K562 (cell line): Measurements from ENCODE around the gene SCAPER. TPM values are rescaled to one million over a fixed set of nuclear protein-coding genes. Genes with fewer than 3 reads are reported as not detected.

Experiments used
- ATAC-seq: fragments of 200-7000 bp; cut with Tn5 transposase; 3 replicates; pipeline ENCODE4 v1.9.1; 2020; ENCODE audit warnings: moderate library complexity
- BruUV-seq: library from RNA; stranded (reverse); fragments of 400-500 nt; replicated peaks from 2 replicates; lab custom pipeline; 2021; lab: Mats Ljungman, UMichigan
- CTCF ChIA-PET: fragments of 300-600 bp; formaldehyde crosslinking; extraction: SDS; loops from one replicate; lab custom pipeline; 2021; ENCODE audit warnings: low intra/inter-chr PET ratio; lab: Yijun Ruan, JAX
- POLR2A ChIA-PET: fragments of 300-600, 350-650 bp; sonication (Branson Sonifier 250); formaldehyde crosslinking; extraction: SDS; loops from one replicate; lab custom pipeline; 2021; ENCODE audit warnings: antibody characterized with exemption, inconsistent platforms; lab: Yijun Ruan, JAX
- DNase-seq, 4 experiments: peaks; one replicate each; pipeline versions ENCODE4 v3.0.0 to v3.0.0-alpha.2; 2011 to 2018; ENCODE audit warnings: low spot score in 3 of 4, mixed read lengths in 3 of 4; ENCODE audit errors: extremely low read depth in 1 of 4
- FAIRE-seq: peaks from 2 replicates; lab custom pipeline; 2011; peaks lifted over from hg19 to GRCh38; lab: Jason Lieb, UNC
- H2AFZ ChIP-seq: 2 replicates; pipeline ENCODE4 v1.6.0; 2011; ENCODE audit warnings: low read depth, low read length, control low read depth, inconsistent platforms
- H3K27ac ChIP-seq: fragments of 200-600 bp; 3 replicates; pipeline ENCODE4 v1.8.0; 2011; ENCODE audit warnings: low read depth, mild to moderate bottlenecking, control low read depth, inconsistent platforms, low read length, moderate library complexity, mixed read lengths; ENCODE audit errors: extremely low read depth
- H3K27me3 ChIP-seq, 2 experiments: fragments of 300-600 bp in 1 of 2; 2 replicates in 1 of 2; 3 replicates in 1 of 2; pipeline versions ENCODE4 v1.6.0 to v1.8.0; 2011; ENCODE audit warnings: inconsistent platforms in 2 of 2, low read length in 2 of 2, mild to moderate bottlenecking in 1 of 2, mixed read lengths in 1 of 2, moderate library complexity in 1 of 2; ENCODE audit not compliant: control insufficient read depth in 2 of 2, insufficient read depth in 2 of 2
- H3K36me3 ChIP-seq: fragments of 300-600 bp; 3 replicates; pipeline ENCODE4 v1.8.0; 2011; ENCODE audit warnings: mild to moderate bottlenecking, low read length, inconsistent platforms; ENCODE audit not compliant: control insufficient read depth, insufficient read depth
- H3K4me1 ChIP-seq, 2 experiments: fragments of 200-600 bp in 1 of 2; replicated peaks in 1 of 2; 2 replicates in 1 of 2; 3 replicates in 1 of 2; pipeline versions ENCODE4 v1.5.1 to v1.8.0; 2011; ENCODE audit warnings: inconsistent platforms in 2 of 2, low read length in 2 of 2, mild to moderate bottlenecking in 1 of 2, mixed read lengths in 1 of 2, moderate library complexity in 1 of 2; ENCODE audit not compliant: control insufficient read depth in 2 of 2, insufficient read depth in 2 of 2
- H3K4me2 ChIP-seq: 2 replicates; pipeline ENCODE4 v1.6.1; 2011; ENCODE audit warnings: low read length, control low read depth, inconsistent platforms, mixed read lengths; ENCODE audit not compliant: insufficient read depth
- H3K4me3 ChIP-seq: fragments of 200-600 bp; sonication (generic), shearing (Covaris generic); 2 replicates; pipeline ENCODE4 v1.5.1; 2016; ENCODE audit warnings: control low read depth, inconsistent platforms
- H3K79me2 ChIP-seq: fragments of 200-600 bp; 3 replicates; pipeline ENCODE4 v1.8.0; 2011; ENCODE audit warnings: low read length, inconsistent platforms; ENCODE audit not compliant: control insufficient read depth, insufficient read depth
- H3K9ac ChIP-seq, 2 experiments: 2 replicates each; pipeline versions ENCODE4 v1.6.0 to v1.6.1; 2011; ENCODE audit warnings: low read depth in 2 of 2, low read length in 2 of 2, control low read depth in 1 of 2, inconsistent platforms in 1 of 2, mild to moderate bottlenecking in 1 of 2, mixed read lengths in 1 of 2; ENCODE audit not compliant: insufficient read depth in 1 of 2
- H3K9me1 ChIP-seq: one replicate; pipeline ENCODE4 v1.6.0; 2011; ENCODE audit warnings: inconsistent platforms, mild to moderate bottlenecking, low read length, moderate library complexity; ENCODE audit not compliant: control insufficient read depth, insufficient read depth
- H3K9me3 ChIP-seq: replicated peaks from 2 replicates; pipeline ENCODE4 v1.5.1; 2011; ENCODE audit warnings: low read depth, low read length, inconsistent platforms; ENCODE audit not compliant: control insufficient read depth, insufficient read depth
- H4K20me1 ChIP-seq: replicated peaks from 2 replicates; pipeline ENCODE4 v1.6.1; 2011; ENCODE audit warnings: low read length, inconsistent platforms, mixed read lengths; ENCODE audit not compliant: control insufficient read depth, insufficient read depth
- BCL6 ChIP-seq: fragments of 250-450 bp; sonication (Bioruptor Pico); IDR thresholded peaks from 2 replicates; pipeline ENCODE4 v1.4.0; 2020
- HOXB6 ChIP-seq: fragments of 250-450 bp; sonication (Bioruptor Pico); IDR thresholded peaks from 2 replicates; pipeline ENCODE4 v1.5.1; 2022; ENCODE audit warnings: mild to moderate bottlenecking, borderline replicate concordance
- KAT2B ChIP-seq: IDR thresholded peaks from one replicate; pipeline ENCODE4 v1.6.1; 2012; ENCODE audit warnings: low read depth, mild to moderate bottlenecking, control low read depth, inconsistent platforms, low read length, moderate library complexity
- NEUROD1 ChIP-seq: fragments of 150-350 bp; IDR thresholded peaks from 2 replicates; pipeline ENCODE4 v1.6.1; 2014; ENCODE audit warnings: borderline replicate concordance, low read length, low read depth; ENCODE audit not compliant: partially characterized antibody
- NRF1 ChIP-seq, 2 experiments: fragments of 450-650 bp; IDR thresholded peaks in 1 of 2; conservative IDR thresholded peaks in 1 of 2; 2 replicates each; pipeline ENCODE4 v1.6.1; 2014; ENCODE audit warnings: mild to moderate bottlenecking in 2 of 2
- PHTF2 ChIP-seq: fragments of 250-450 bp; sonication (Bioruptor Pico); IDR thresholded peaks from 2 replicates; pipeline ENCODE4 v1.5.0; 2021; ENCODE audit warnings: mild to moderate bottlenecking
- SIN3A ChIP-seq, 2 experiments: fragments of 150-350 bp in 1 of 2; IDR thresholded peaks; 2 replicates each; pipeline ENCODE4 v1.6.1; 2011 to 2016; ENCODE audit warnings: borderline replicate concordance in 2 of 2, low read depth in 2 of 2, low read length in 2 of 2, mild to moderate bottlenecking in 2 of 2, moderate library complexity in 2 of 2; ENCODE audit not compliant: control insufficient read depth in 1 of 2
- TSC22D4 ChIP-seq: fragments of 450-650 bp; IDR thresholded peaks from 2 replicates; pipeline ENCODE4 v1.6.1; 2016; ENCODE audit warnings: missing genetic modification characterization, missing biosample characterization, control low read depth
- XRCC5 ChIP-seq: fragments of 200-400 bp; formaldehyde crosslinking; IDR thresholded peaks from 2 replicates; pipeline ENCODE4 v1.6.1; 2017; ENCODE audit warnings: low read depth, mild to moderate bottlenecking, low read length
- ZFPM2 ChIP-seq: fragments of 250-450 bp; sonication (Bioruptor Pico); IDR thresholded peaks from 2 replicates; pipeline ENCODE4 v1.5.1; 2022; ENCODE audit warnings: mild to moderate bottlenecking
- ZKSCAN1 ChIP-seq: fragments of 150-350 bp; IDR thresholded peaks from 2 replicates; pipeline ENCODE4 v1.6.1; 2016; ENCODE audit warnings: low read depth, low read length
- ZNF780A ChIP-seq: fragments of 250-450 bp; sonication (Bioruptor Pico); IDR thresholded peaks from 2 replicates; pipeline ENCODE4 v1.5.0; 2021; ENCODE audit warnings: mild to moderate bottlenecking
- ZZZ3 ChIP-seq: fragments of 450-650 bp; IDR thresholded peaks from 2 replicates; pipeline ENCODE4 v1.6.1; 2016; ENCODE audit warnings: antibody characterized with exemption, mild to moderate bottlenecking, moderate library complexity
- WGBS: fragments of 100-300 bp; shearing (Covaris generic); methylation state at CpG from one replicate; pipeline ENCODE4 v1.1.6; 2016; ENCODE audit warnings: low coverage, mixed read lengths; ENCODE audit not compliant: insufficient coverage; ENCODE audit errors: missing lambda C conversion rate; 5-methylcytosine and 5-hydroxymethylcytosine counted together
- in situ Hi-C: fragments of 300-500 bp; cut with MboI; formaldehyde crosslinking; loops from 4 replicates; pipeline ENCODE4 v1.15.0; 2018; ENCODE audit warnings: inconsistent platforms, mixed read lengths
- intact Hi-C: fragments of 100-400 bp; cut with micrococcal nuclease; formaldehyde crosslinking; loops from 2 replicates; pipeline ENCODE4 v1.14.2; 2022
- polyA plus RNA-seq, 8 experiments: library from polyadenylated mRNA; depleted of rRNA in 4 of 8; stranded (reverse) in 5 of 8; unstranded in 3 of 8; fragments of >200 nt; fragmentation: Nextera tagmentation in 2 of 8; fragmentation: Illumina TruSeq in 1 of 8; extraction: Ambion mirVana in 2 of 8; extraction: Trizol in 1 of 8; gene quantifications; 2 replicates each; pipeline versions ENCODE4 v1.2.1 to v1.2.3, GENCODE V29; 2011 to 2014; ENCODE audit warnings: inconsistent platforms in 1 of 8, missing spikeins in 1 of 8
- total RNA-seq, 7 experiments: library from RNA; depleted of rRNA in 6 of 7; stranded (reverse); fragments of >200 nt in 6 of 7; fragmentation: Illumina TruSeq in 2 of 7; extraction: Trizol in 2 of 7; gene quantifications; 2 replicates each; pipeline versions ENCODE4 v1.2.1 to v1.2.3, GENCODE V29; 2011 to 2021; ENCODE audit warnings: low replicate concordance in 1 of 7

The SCAPER gene
- total and polyA plus RNA-seq, 9 of the 15 experiments (the other 6 are each of a cell fraction or from before 2014, with no cell fraction given) = 1.3 to 5.7 (median 3.2) TPM

DNA sequence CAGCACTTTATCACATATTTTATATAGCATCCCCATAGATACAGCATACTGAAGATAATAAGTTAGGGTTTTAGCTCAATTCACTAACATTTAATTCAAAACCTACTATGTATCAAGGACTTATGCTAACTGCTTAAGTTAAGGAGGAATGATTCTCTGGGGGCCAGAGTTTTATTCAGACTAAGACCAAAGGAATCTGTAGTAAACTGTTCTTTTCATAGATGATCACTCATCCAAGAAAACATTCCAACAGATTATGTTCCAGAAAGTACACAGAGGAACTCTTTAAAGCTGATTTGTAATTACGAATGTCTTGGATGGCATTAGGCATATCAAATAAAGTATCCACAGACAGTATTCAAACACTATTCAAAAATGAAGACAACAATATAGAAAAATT is 226.4 kb downstream of the SCAPER start:
- BruUV-seq = no TSS peak
- Histone ChIP-seq H2AFZ (no peak overlapping the region), H3K9ac (no peak overlapping the region)
- intact Hi-C loops = no loop called here
- in situ Hi-C loops = loop anchor here (5.0 kb wide), 1 partner anchor 266 kb away; no protein-coding TSS in a partner anchor
- no peak for DNase-seq
- TF ChIP-seq BCL6 (no peak), PHTF2 (no peak), NRF1 (conservative IDR thresholded peaks at IDR 0.05 in 1 of 2, IDR thresholded peaks at IDR 0.05 in 1 of 2) (no peak), ZZZ3 (no peak), HOXB6 (CRISPR knock-in tag) (no peak), ZNF780A (no peak)
- TF ChIP-seq, all 486 proteins: peak for 0
- H3K4me2 ChIP-seq = no peak overlapping the region
- no peaks in the 10 kb centered on the region for H3K9me1 ChIP-seq
- H3K36me3 ChIP-seq = no peaks in the 10 kb centered on the region
- H3K27ac ChIP-seq = no peak overlapping the region
- WGBS = 0% methylated on average over 1 of the region's 1 CpG
- POLR2A ChIA-PET = interaction anchor here (0.6 kb wide), 1 partner anchor 329 kb away, joined by 3 read pairs; no protein-coding TSS in a partner anchor
- no peaks in the 10 kb centered on the region for H3K9me3 ChIP-seq
- CTCF ChIA-PET = no interaction called here
- no peaks in the 10 kb centered on the region for H3K79me2 ChIP-seq
- no peaks in the 10 kb centered on the region for H3K4me1 ChIP-seq
- peaks cover 0 to 4% of the 10 kb centered on the region in 2 experiments; a peak in 1 of 5 replicates for H3K27me3 ChIP-seq
- H3K4me3 ChIP-seq = no peak overlapping the region
- no peaks in the 10 kb centered on the region for H4K20me1 ChIP-seq
- ATAC-seq (no peak), FAIRE-seq (no peak)

DNA sequence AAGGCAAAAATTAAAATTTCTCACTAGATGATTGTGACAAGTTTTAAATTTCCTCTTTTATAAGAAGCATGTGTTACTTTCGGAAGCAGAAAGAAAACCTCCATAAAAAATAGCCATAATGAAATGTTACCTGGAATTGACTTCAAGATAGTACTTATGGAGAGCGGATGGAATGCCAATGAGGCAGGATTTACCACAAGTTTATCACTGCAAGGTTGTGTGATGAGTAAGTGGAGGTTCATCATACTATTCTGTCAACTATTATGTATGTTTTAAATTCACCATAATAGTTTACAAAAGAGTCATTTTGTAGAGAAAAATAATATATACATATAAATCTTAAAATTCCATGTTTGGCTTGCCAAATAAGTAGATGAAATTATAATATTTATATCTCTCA is 230.3 kb downstream of the SCAPER start:
- Histone ChIP-seq H3K27me3 (no peaks in the 10 kb centered on the region; a peak in 1 of 5 replicates), H3K9ac (no peak overlapping the region), H4K20me1 (no peaks in the 10 kb centered on the region), H3K9me3 (no peaks in the 10 kb centered on the region), H3K27ac (no peak overlapping the region), H3K4me2 (no peak overlapping the region), H3K9me1 (no peaks in the 10 kb centered on the region), H3K4me3 (no peak overlapping the region), H3K4me1 (no peaks in the 10 kb centered on the region), H3K79me2 (no peaks in the 10 kb centered on the region), H2AFZ (no peak overlapping the region), H3K36me3 (no peaks in the 10 kb centered on the region)
- in situ Hi-C loops = loop anchor here (5.0 kb wide), 1 partner anchor 263 kb away; no protein-coding TSS in a partner anchor
- TF ChIP-seq TSC22D4 (tag) = no peak
- TF ChIP-seq ZKSCAN1 = no peak
- no peak for TF ChIP-seq SIN3A (IDR thresholded peaks at IDR 0.05; ENCODE audit: borderline replicate concordance in 2 of 2, control insufficient read depth in 1 of 2, low read depth in 2 of 2, low read length in 2 of 2)
- no peak for TF ChIP-seq KAT2B
- TF ChIP-seq NEUROD1 = no peak
- TF ChIP-seq ZFPM2 (CRISPR knock-in tag) = no peak
- no peak for TF ChIP-seq XRCC5
- POLR2A ChIA-PET = interaction anchor here (1.0 kb wide), 1 partner anchor 8 kb away, joined by 3 read pairs; no protein-coding TSS in a partner anchor
- ATAC-seq (no peak), FAIRE-seq (no peak), DNase-seq (no peak)
- no TSS peak for BruUV-seq
- intact Hi-C loops = no loop called here
- 0% methylated on average over 2 of the region's 2 CpGs for WGBS
- CTCF ChIA-PET = no interaction called here
